HG03520 (cell line): Measurements from ENCODE around the gene HTR5A.

Experiments
- ATAC-seq: cut with Tn5 transposase; IDR thresholded peaks from one replicate; pipeline ENCODE4 v1.9.1; 2021; ENCODE audit warnings: mild to moderate bottlenecking, moderate library complexity; ENCODE audit not compliant: unreplicated experiment

HTR5A gene

DNA sequence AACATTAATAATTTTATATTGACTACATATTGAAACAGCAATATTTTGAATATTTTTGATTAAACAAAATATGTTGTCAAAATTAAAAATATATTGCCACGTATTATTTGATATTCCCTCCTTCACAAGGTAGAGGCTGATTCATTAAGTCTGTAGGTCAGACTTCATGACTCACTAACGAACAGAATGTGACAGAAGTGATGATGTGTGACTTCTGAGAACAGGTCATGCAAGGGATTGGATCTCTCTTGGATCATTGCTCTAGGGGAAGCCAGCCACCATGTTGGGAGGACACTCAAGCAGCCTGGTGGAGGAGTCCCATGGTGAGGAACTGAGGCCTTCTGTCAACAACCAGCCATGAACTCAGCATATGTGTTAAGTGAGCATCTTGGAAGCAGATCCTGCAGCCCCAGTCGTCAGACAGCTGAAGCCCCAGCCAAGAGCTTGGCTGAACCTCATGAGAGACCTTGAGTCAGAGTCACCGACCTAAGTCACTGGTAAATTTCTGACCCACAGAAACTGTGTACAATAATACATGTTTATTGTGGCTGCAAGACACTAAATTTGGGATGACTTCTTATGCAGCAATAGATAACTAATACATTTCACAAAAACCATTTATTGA lies 66.6 kb downstream of the HTR5A start:
- ATAC-seq: no peak
